GM23338 (cell line): ENCODE measurements around the gene ZNF628.

Source experiments
- CREB1 ChIP-seq: fragments of 250-450 bp; sonication (Bioruptor Pico); IDR thresholded peaks from 2 replicates; pipeline ENCODE4 v1.5.0; 2020; ENCODE audit warnings: low read depth, mild to moderate bottlenecking, moderate library complexity
- EZH2 ChIP-seq: fragments of 200-600 bp; sonication (generic); IDR thresholded peaks from one replicate; pipeline ENCODE4 v1.8.0; 2017; ENCODE audit warnings: antibody characterized with exemption, mild to moderate bottlenecking, low read depth; ENCODE audit not compliant: unreplicated experiment
- EZH2phosphoT487 ChIP-seq: fragments of 200-600 bp; sonication (generic); IDR thresholded peaks from one replicate; pipeline ENCODE4 v1.8.1; 2018; ENCODE audit warnings: antibody characterized with exemption; ENCODE audit not compliant: unreplicated experiment
- JUNB ChIP-seq: IDR thresholded peaks from one replicate; pipeline ENCODE4 v1.6.1; 2016; ENCODE audit warnings: antibody characterized with exemption; ENCODE audit not compliant: unreplicated experiment
- POLR2AphosphoS5 ChIP-seq: IDR thresholded peaks from 2 replicates; pipeline ENCODE4 v1.6.1; 2016; ENCODE audit warnings: antibody characterized with exemption, low read depth
- STAT1 ChIP-seq: IDR thresholded peaks from one replicate; pipeline ENCODE4 v1.6.1; 2016; ENCODE audit warnings: antibody characterized with exemption; ENCODE audit not compliant: unreplicated experiment
- TF ChIP-seq, protein P1 (sequence below), 2 experiments: fragments of 200-600 bp in 1 of 2; sonication (generic) in 1 of 2; conservative IDR thresholded peaks; 2 replicates each; pipeline versions ENCODE4 v1.5.1 to v1.6.1; 2016 to 2017; ENCODE audit warnings: antibody characterized with exemption in 2 of 2, low read depth in 2 of 2, mild to moderate bottlenecking in 2 of 2, moderate library complexity in 1 of 2
- TF ChIP-seq, protein P2 (sequence below): IDR thresholded peaks from one replicate; pipeline ENCODE4 v1.6.1; 2018; ENCODE audit warnings: antibody characterized with exemption; ENCODE audit not compliant: unreplicated experiment
- TF ChIP-seq, protein P3 (sequence below): IDR thresholded peaks from 2 replicates; pipeline ENCODE4 v1.6.1; 2016; ENCODE audit warnings: antibody characterized with exemption

DNA sequence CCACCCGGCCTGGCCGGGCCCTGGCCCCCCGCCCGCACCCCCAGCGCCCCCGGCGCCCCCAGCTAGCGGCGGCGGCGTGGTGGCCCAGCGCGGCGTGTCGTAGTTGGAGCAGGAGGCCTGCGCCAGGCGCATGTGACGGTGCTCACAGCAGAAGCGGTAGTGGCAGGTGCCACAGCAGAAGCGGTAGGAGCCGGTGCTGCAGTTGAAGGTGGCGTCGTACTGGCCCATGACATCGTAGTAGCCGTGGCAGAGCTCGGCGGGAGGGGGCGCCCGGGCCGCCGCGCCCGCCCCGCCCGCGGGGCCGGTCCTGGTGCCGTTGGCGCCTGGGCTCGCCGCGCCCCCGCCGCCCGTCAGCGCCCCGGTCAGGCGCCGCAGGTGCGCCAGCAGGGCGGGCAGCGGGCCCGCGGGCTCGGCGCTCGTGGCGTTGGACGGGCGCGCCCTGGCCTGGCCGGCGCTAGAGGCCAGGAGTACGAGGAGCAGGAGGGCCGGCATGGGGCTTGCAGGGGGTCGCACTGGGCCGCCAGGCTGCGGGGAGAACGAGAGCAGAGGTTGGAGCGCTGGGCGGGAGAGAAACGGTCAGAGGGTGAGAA is 34.0 kb upstream of the ZNF628 start:
- TF ChIP-seq, protein P1, sequence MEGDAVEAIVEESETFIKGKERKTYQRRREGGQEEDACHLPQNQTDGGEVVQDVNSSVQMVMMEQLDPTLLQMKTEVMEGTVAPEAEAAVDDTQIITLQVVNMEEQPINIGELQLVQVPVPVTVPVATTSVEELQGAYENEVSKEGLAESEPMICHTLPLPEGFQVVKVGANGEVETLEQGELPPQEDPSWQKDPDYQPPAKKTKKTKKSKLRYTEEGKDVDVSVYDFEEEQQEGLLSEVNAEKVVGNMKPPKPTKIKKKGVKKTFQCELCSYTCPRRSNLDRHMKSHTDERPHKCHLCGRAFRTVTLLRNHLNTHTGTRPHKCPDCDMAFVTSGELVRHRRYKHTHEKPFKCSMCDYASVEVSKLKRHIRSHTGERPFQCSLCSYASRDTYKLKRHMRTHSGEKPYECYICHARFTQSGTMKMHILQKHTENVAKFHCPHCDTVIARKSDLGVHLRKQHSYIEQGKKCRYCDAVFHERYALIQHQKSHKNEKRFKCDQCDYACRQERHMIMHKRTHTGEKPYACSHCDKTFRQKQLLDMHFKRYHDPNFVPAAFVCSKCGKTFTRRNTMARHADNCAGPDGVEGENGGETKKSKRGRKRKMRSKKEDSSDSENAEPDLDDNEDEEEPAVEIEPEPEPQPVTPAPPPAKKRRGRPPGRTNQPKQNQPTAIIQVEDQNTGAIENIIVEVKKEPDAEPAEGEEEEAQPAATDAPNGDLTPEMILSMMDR (conservative IDR thresholded peaks at IDR 0.05; ENCODE audit: low read depth in 2 of 2), result no peak; a peak in 1 of 4 replicates
- no peak for TF ChIP-seq POLR2AphosphoS5
- no peak for TF ChIP-seq CREB1 (CRISPR knock-in tag)
- TF ChIP-seq, protein P2, sequence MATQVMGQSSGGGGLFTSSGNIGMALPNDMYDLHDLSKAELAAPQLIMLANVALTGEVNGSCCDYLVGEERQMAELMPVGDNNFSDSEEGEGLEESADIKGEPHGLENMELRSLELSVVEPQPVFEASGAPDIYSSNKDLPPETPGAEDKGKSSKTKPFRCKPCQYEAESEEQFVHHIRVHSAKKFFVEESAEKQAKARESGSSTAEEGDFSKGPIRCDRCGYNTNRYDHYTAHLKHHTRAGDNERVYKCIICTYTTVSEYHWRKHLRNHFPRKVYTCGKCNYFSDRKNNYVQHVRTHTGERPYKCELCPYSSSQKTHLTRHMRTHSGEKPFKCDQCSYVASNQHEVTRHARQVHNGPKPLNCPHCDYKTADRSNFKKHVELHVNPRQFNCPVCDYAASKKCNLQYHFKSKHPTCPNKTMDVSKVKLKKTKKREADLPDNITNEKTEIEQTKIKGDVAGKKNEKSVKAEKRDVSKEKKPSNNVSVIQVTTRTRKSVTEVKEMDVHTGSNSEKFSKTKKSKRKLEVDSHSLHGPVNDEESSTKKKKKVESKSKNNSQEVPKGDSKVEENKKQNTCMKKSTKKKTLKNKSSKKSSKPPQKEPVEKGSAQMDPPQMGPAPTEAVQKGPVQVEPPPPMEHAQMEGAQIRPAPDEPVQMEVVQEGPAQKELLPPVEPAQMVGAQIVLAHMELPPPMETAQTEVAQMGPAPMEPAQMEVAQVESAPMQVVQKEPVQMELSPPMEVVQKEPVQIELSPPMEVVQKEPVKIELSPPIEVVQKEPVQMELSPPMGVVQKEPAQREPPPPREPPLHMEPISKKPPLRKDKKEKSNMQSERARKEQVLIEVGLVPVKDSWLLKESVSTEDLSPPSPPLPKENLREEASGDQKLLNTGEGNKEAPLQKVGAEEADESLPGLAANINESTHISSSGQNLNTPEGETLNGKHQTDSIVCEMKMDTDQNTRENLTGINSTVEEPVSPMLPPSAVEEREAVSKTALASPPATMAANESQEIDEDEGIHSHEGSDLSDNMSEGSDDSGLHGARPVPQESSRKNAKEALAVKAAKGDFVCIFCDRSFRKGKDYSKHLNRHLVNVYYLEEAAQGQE, result no peak
- TF ChIP-seq JUNB, result no peak
- TF ChIP-seq EZH2, result no peak
- no peak for TF ChIP-seq EZH2phosphoT487
- TF ChIP-seq STAT1, result no peak
- TF ChIP-seq, protein P3, sequence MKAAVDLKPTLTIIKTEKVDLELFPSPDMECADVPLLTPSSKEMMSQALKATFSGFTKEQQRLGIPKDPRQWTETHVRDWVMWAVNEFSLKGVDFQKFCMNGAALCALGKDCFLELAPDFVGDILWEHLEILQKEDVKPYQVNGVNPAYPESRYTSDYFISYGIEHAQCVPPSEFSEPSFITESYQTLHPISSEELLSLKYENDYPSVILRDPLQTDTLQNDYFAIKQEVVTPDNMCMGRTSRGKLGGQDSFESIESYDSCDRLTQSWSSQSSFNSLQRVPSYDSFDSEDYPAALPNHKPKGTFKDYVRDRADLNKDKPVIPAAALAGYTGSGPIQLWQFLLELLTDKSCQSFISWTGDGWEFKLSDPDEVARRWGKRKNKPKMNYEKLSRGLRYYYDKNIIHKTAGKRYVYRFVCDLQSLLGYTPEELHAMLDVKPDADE, result no peak
